Osteoblast (primary cell): ENCODE data around the gene RPS19. TPM values are rescaled to one million over a fixed set of nuclear protein-coding genes. Genes with fewer than 3 reads are reported as not detected.

Experiments
- DNase-seq: peaks from one replicate; pipeline ENCODE4 v3.0.0; 2011; ENCODE audit warnings: low spot score, mixed read lengths; ENCODE audit not compliant: insufficient read length; ENCODE audit errors: missing footprints
- H2AFZ ChIP-seq: 2 replicates; pipeline ENCODE4 v1.6.0; 2011; ENCODE audit warnings: mild to moderate bottlenecking, low read length
- H3K27ac ChIP-seq: 2 replicates; pipeline ENCODE4 v1.5.1; 2011; ENCODE audit warnings: mild to moderate bottlenecking, low read depth, low read length, moderate library complexity
- H3K27me3 ChIP-seq: 2 replicates; pipeline ENCODE4 v1.6.0; 2012; ENCODE audit warnings: mild to moderate bottlenecking, control low read depth, inconsistent platforms, low read length, moderate library complexity; ENCODE audit not compliant: insufficient read depth
- H3K36me3 ChIP-seq: 2 replicates; pipeline ENCODE4 v1.5.1; 2011; ENCODE audit warnings: mild to moderate bottlenecking, low read length, control low read depth, moderate library complexity; ENCODE audit not compliant: insufficient read depth
- H3K4me1 ChIP-seq: 2 replicates; pipeline ENCODE4 v1.5.1; 2011; ENCODE audit warnings: mild to moderate bottlenecking, low read length, control low read depth, moderate library complexity; ENCODE audit not compliant: insufficient read depth
- H3K4me2 ChIP-seq: 2 replicates; pipeline ENCODE4 v1.6.0; 2011; ENCODE audit warnings: mild to moderate bottlenecking, low read length; ENCODE audit not compliant: insufficient read depth
- H3K4me3 ChIP-seq: fragments of 200-600 bp; sonication (generic); 3 replicates; pipeline ENCODE4 v1.5.1; 2012; ENCODE audit warnings: mild to moderate bottlenecking, low read length, inconsistent platforms; ENCODE audit not compliant: insufficient read depth
- H3K79me2 ChIP-seq: 2 replicates; pipeline ENCODE4 v1.6.0; 2012; ENCODE audit warnings: mild to moderate bottlenecking, low read length, control low read depth, inconsistent platforms; ENCODE audit not compliant: insufficient read depth
- H3K9me3 ChIP-seq: 2 replicates; pipeline ENCODE4 v1.5.1; 2011; ENCODE audit warnings: low read depth, low read length, control low read depth
- H4K20me1 ChIP-seq: 2 replicates; pipeline ENCODE4 v1.6.0; 2012; ENCODE audit warnings: mild to moderate bottlenecking, low read length, control low read depth; ENCODE audit not compliant: insufficient read depth
- total RNA-seq: library from RNA; depleted of rRNA; stranded (reverse); fragments of >200 nt; gene quantifications from 2 replicates; pipeline ENCODE4 v1.2.3, GENCODE V29; 2012
- TF ChIP-seq, protein P1 (sequence below): IDR thresholded peaks from 2 replicates; pipeline ENCODE4 v1.5.1; 2011; ENCODE audit warnings: mild to moderate bottlenecking, low read depth, low read length, moderate library complexity; ENCODE audit errors: extremely low read depth

Gene RPS19
- total RNA-seq, 1 donor: 791 TPM

DNA sequence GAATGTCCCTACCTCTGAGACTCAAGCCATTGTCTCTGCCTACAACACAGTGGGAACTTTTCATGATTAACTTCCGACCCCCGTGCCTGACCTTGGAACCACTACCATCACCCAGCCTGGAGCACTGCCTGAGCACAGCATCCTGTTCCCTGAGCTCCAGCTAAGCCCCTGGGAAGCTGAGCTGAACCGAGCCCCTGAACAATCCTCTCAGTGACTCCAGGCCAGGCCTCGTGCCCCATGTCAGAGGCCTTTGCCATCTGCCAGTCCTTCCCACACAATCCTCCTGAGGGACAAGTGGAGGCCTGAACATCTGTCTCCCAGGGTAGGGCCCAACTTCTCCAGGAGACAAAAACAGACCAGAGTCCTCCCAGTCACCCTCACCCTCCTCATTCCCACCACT lies 46.1 kb upstream of the RPS19 start:
- Histone ChIP-seq H3K36me3 (no peaks in the 10 kb centered on the region), H3K4me2 (no peak overlapping the region), H3K9me3 (no peaks in the 10 kb centered on the region), H2AFZ (no peak overlapping the region), H4K20me1 (no peaks in the 10 kb centered on the region), H3K4me3 (no peak overlapping the region), H3K27me3 (peaks cover 5% of the 10 kb centered on the region), H3K79me2 (no peaks in the 10 kb centered on the region), H3K27ac (no peak overlapping the region), H3K4me1 (no peaks in the 10 kb centered on the region)
- TF ChIP-seq, protein P1, sequence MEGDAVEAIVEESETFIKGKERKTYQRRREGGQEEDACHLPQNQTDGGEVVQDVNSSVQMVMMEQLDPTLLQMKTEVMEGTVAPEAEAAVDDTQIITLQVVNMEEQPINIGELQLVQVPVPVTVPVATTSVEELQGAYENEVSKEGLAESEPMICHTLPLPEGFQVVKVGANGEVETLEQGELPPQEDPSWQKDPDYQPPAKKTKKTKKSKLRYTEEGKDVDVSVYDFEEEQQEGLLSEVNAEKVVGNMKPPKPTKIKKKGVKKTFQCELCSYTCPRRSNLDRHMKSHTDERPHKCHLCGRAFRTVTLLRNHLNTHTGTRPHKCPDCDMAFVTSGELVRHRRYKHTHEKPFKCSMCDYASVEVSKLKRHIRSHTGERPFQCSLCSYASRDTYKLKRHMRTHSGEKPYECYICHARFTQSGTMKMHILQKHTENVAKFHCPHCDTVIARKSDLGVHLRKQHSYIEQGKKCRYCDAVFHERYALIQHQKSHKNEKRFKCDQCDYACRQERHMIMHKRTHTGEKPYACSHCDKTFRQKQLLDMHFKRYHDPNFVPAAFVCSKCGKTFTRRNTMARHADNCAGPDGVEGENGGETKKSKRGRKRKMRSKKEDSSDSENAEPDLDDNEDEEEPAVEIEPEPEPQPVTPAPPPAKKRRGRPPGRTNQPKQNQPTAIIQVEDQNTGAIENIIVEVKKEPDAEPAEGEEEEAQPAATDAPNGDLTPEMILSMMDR: no peak
- peak; percentile 4 for DNase-seq

GRCh38 chr19:41815301-41815700 lies 44.8 kb upstream of the RPS19 start:
- Histone ChIP-seq H3K4me2 (no peak overlapping the region), H3K27ac (no peak overlapping the region), H3K27me3 (peaks cover 5% of the 10 kb centered on the region), H4K20me1 (no peaks in the 10 kb centered on the region), H3K4me1 (no peaks in the 10 kb centered on the region), H3K9me3 (no peaks in the 10 kb centered on the region), H3K4me3 (no peak overlapping the region), H2AFZ (no peak overlapping the region), H3K36me3 (no peaks in the 10 kb centered on the region), H3K79me2 (no peaks in the 10 kb centered on the region)
- TF ChIP-seq, protein P1: no peak
- DNase-seq: no peak

GRCh38 chr19:41816761-41817160 lies 43.3 kb upstream of the RPS19 start:
- H3K4me1 ChIP-seq: no peaks in the 10 kb centered on the region
- H3K79me2 ChIP-seq: no peaks in the 10 kb centered on the region
- H3K9me3 ChIP-seq: no peaks in the 10 kb centered on the region
- TF ChIP-seq, protein P1: no peak
- no peak overlapping the region for H3K27ac ChIP-seq
- no peak overlapping the region for H3K4me2 ChIP-seq
- no peaks in the 10 kb centered on the region for H3K36me3 ChIP-seq
- peaks cover 5% of the 10 kb centered on the region for H3K27me3 ChIP-seq
- H4K20me1 ChIP-seq: no peaks in the 10 kb centered on the region
- DNase-seq: no peak
- H2AFZ ChIP-seq: no peak overlapping the region
- H3K4me3 ChIP-seq: no peak overlapping the region

GRCh38 chr19:41821003-41821735 lies 38.9 kb upstream of the RPS19 start:
- H3K4me3 ChIP-seq: no peak overlapping the region
- H3K27me3 ChIP-seq: peaks cover 5% of the 10 kb centered on the region
- H3K9me3 ChIP-seq: no peaks in the 10 kb centered on the region
- H4K20me1 ChIP-seq: no peaks in the 10 kb centered on the region
- no peak overlapping the region for H3K27ac ChIP-seq
- TF ChIP-seq, protein P1: peak; percentile 61
- H3K4me1 ChIP-seq: no peaks in the 10 kb centered on the region
- H2AFZ ChIP-seq: no peak overlapping the region
- no peak for DNase-seq
- no peak overlapping the region for H3K4me2 ChIP-seq
- H3K36me3 ChIP-seq: no peaks in the 10 kb centered on the region
- H3K79me2 ChIP-seq: no peaks in the 10 kb centered on the region
